Neural crest cell (in vitro differentiated cells): ENCODE measurements around the gene TTC16. TPM values are rescaled to one million over a fixed set of nuclear protein-coding genes. Genes with fewer than 3 reads are reported as not detected.

ENCODE experiments used
- DNase-seq: peaks from one replicate; pipeline ENCODE4 v3.0.0; 2021; ENCODE audit warnings: low read depth, mixed read lengths, low spot score
- H3K27ac Mint-ChIP-seq: one replicate; pipeline ENCODE4 v1.8.0; 2021; ENCODE audit warnings: mild to moderate bottlenecking, mixed read lengths; ENCODE audit not compliant: unreplicated experiment
- H3K27me3 Mint-ChIP-seq: 2 replicates; pipeline ENCODE4 v1.8.0; 2021; ENCODE audit warnings: low read depth, mild to moderate bottlenecking, mixed read lengths
- H3K36me3 Mint-ChIP-seq: 2 replicates; pipeline ENCODE4 v1.8.0; 2021; ENCODE audit warnings: low read depth, mild to moderate bottlenecking, mixed read lengths
- H3K4me1 Mint-ChIP-seq: 2 replicates; pipeline ENCODE4 v1.8.0; 2021; ENCODE audit warnings: mixed read lengths
- H3K4me3 Mint-ChIP-seq: one replicate; pipeline ENCODE4 v1.8.0; 2021; ENCODE audit warnings: mild to moderate bottlenecking, mixed read lengths
- H3K9me3 Mint-ChIP-seq: 2 replicates; pipeline ENCODE4 v1.8.0; 2021; ENCODE audit warnings: mixed read lengths
- CTCF ChIP-seq: fragments of 200-600 bp; sonication (generic); conservative IDR thresholded peaks from 2 replicates; pipeline ENCODE4 v1.5.0; 2021; ENCODE audit warnings: antibody characterized with exemption, mild to moderate bottlenecking
- total RNA-seq: library from RNA; stranded (reverse); gene quantifications from 2 replicates; pipeline ENCODE4 v1.2.1, GENCODE V29; 2021

The TTC16 gene
- total RNA-seq, 1 donor from 2014 or later: not detected

GRCh38 chr9:127735530-127736185 is 19.8 kb downstream of the TTC16 start:
- peak overlapping the region; percentile 92 for H3K27ac Mint-ChIP-seq
- no peaks in the 10 kb centered on the region for H3K36me3 Mint-ChIP-seq
- peaks cover 19% of the 10 kb centered on the region for H3K4me1 Mint-ChIP-seq
- no peaks in the 10 kb centered on the region for H3K27me3 Mint-ChIP-seq
- H3K9me3 Mint-ChIP-seq: no peaks in the 10 kb centered on the region
- DNase-seq: no peak
- peak overlapping the region; percentile 92 for H3K4me3 Mint-ChIP-seq
- TF ChIP-seq CTCF: no peak

DNA sequence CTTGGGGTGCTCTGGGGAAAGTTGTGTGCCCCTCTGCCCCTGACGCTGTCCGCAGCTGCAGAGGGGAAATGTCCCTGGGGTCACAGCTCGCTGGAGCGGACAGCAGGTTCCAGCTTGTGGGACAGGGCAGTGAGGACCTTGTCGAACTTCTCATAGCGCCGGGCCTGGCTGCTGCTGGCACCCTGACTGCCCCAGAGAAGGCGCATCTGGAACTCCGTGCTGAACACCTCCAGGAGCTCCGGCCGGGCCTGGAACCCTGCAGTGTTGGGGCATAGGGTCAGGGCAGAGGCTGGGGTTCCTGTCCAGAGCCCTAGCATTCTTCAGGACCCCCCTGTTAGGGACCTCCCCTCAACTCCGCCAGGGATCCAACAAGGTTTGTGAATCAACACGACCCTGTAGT is 22.8 kb downstream of the TTC16 start:
- H3K9me3 Mint-ChIP-seq: no peaks in the 10 kb centered on the region
- TF ChIP-seq CTCF: no peak
- no peak for DNase-seq
- peaks cover 30% of the 10 kb centered on the region for H3K4me1 Mint-ChIP-seq
- no peak overlapping the region for H3K27ac Mint-ChIP-seq
- H3K4me3 Mint-ChIP-seq: no peak overlapping the region
- peaks cover 6% of the 10 kb centered on the region for H3K27me3 Mint-ChIP-seq
- no peaks in the 10 kb centered on the region for H3K36me3 Mint-ChIP-seq

- no peaks in the 10 kb centered on the region for H3K9me3 Mint-ChIP-seq
- H3K27me3 Mint-ChIP-seq: peaks cover 6% of the 10 kb centered on the region
- no peak overlapping the region for H3K27ac Mint-ChIP-seq
- no peaks in the 10 kb centered on the region for H3K36me3 Mint-ChIP-seq
- peaks cover 26% of the 10 kb centered on the region for H3K4me1 Mint-ChIP-seq
- no peak for TF ChIP-seq CTCF
- DNase-seq: no peak
- no peak overlapping the region for H3K4me3 Mint-ChIP-seq
Observed at GRCh38 chr9:127739614-127740330, 23.9 kb downstream of the TTC16 start.

GRCh38 chr9:127741831-127742434 is 26.1 kb downstream of the TTC16 start:
- DNase-seq: peak; percentile 91
- Mint-ChIP-seq H3K9me3 (no peaks in the 10 kb centered on the region), H3K27me3 (peaks cover 8% of the 10 kb centered on the region), H3K36me3 (no peaks in the 10 kb centered on the region), H3K27ac (peak overlapping the region; percentile 84), H3K4me3 (peak overlapping the region; percentile 92), H3K4me1 (peaks cover 18% of the 10 kb centered on the region)
- no peak for TF ChIP-seq CTCF

GRCh38 chr9:127742435-127743088 is 26.7 kb downstream of the TTC16 start:
- H3K27me3 Mint-ChIP-seq: peaks cover 8% of the 10 kb centered on the region
- peak overlapping the region; percentile 84 for H3K27ac Mint-ChIP-seq
- H3K36me3 Mint-ChIP-seq: no peaks in the 10 kb centered on the region
- peak overlapping the region; percentile 92 for H3K4me3 Mint-ChIP-seq
- peaks cover 18% of the 10 kb centered on the region for H3K4me1 Mint-ChIP-seq
- peak; percentile 78 for DNase-seq
- TF ChIP-seq CTCF: no peak
- H3K9me3 Mint-ChIP-seq: no peaks in the 10 kb centered on the region
